C4-2B (cell line): ENCODE measurements around the gene FOXRED2.

Experiments used
- CTCF ChIP-seq: fragments of 450-650 bp; conservative IDR thresholded peaks from 2 replicates; pipeline ENCODE4 v1.5.1; 2017; ENCODE audit warnings: mild to moderate bottlenecking
- ZFX ChIP-seq: fragments of 450-650 bp; IDR thresholded peaks from 2 replicates; pipeline ENCODE4 v1.6.1; 2017

- TF ChIP-seq CTCF (no peak), ZFX (no peak)
These were observed 59.2 kb downstream of the FOXRED2 start for GRCh38 chr22:36447632-36448031.
